ENCODE measurements around the gene STRA8. TPM values are rescaled to one million over a fixed set of nuclear protein-coding genes. Genes with fewer than 3 reads are reported as not detected.

STRA8 gene
- total RNA-seq, 3 donors from 2014 or later (not counting 1 experiment from before 2014, with no cell fraction given), result not detected

GRCh38 chr7:135236727-135237126 is 3.1 kb downstream of the STRA8 start:
- intact Hi-C loops (cut with micrococcal nuclease), result no loop called here
- H3K27ac ChIP-seq (ENCODE audit: low read length), result no peak overlapping the region
- Mint-ChIP-seq H3K27me3 (ENCODE audit: low read depth in 2 of 2) (peaks cover 0 to under 1% of the 10 kb centered on the region in 2 donors), H3K4me1 (no peaks in the 10 kb centered on the region), H3K4me3 (no peak overlapping the region), H3K9me3 (no peaks in the 10 kb centered on the region), H3K27ac (no peak overlapping the region), H3K36me3 (no peaks in the 10 kb centered on the region)
- no peak overlapping the region for H3K4me3 ChIP-seq (ENCODE audit: low read length)
- no peaks in the 10 kb centered on the region for H3K36me3 ChIP-seq (ENCODE audit: control insufficient read depth, insufficient read depth, low read length)
- H3K27me3 ChIP-seq (ENCODE audit: control insufficient read depth, insufficient read depth, low read length), result no peaks in the 10 kb centered on the region
- H3K9me3 ChIP-seq (ENCODE audit: control insufficient read depth, insufficient read depth, low read length), result no peaks in the 10 kb centered on the region
- WGBS (ENCODE audit: insufficient coverage), result 21% methylated on average over 2 of the region's 2 CpGs
- no peaks in the 10 kb centered on the region for H3K4me1 ChIP-seq (ENCODE audit: control insufficient read depth, insufficient read depth, low read length)
- ATAC-seq (no peak), DNase-seq (no peak)
- no peak for TF ChIP-seq CTCF (IDR thresholded peaks at IDR 0.05)

- Histone ChIP-seq H3K9me3 (ENCODE audit: control insufficient read depth, insufficient read depth, low read length) (no peaks in the 10 kb centered on the region), H3K4me3 (ENCODE audit: low read length) (no peak overlapping the region), H3K27ac (ENCODE audit: low read length) (no peak overlapping the region), H3K27me3 (ENCODE audit: control insufficient read depth, insufficient read depth, low read length) (no peaks in the 10 kb centered on the region), H3K36me3 (ENCODE audit: control insufficient read depth, insufficient read depth, low read length) (no peaks in the 10 kb centered on the region), H3K4me1 (ENCODE audit: control insufficient read depth, insufficient read depth, low read length) (no peaks in the 10 kb centered on the region)
- no peak for TF ChIP-seq CTCF (IDR thresholded peaks at IDR 0.05)
- Mint-ChIP-seq H3K27ac (no peak overlapping the region), H3K4me3 (no peak overlapping the region), H3K9me3 (no peaks in the 10 kb centered on the region), H3K36me3 (no peaks in the 10 kb centered on the region), H3K4me1 (no peaks in the 10 kb centered on the region), H3K27me3 (ENCODE audit: low read depth in 2 of 2) (peaks cover 0 to 2% of the 10 kb centered on the region in 2 donors)
- 87% methylated on average over 11 of the region's 11 CpGs for WGBS (ENCODE audit: insufficient coverage)
- peak in 1 of 2 donors; percentile 23 for DNase-seq
- intact Hi-C loops (cut with micrococcal nuclease), result no loop called here
- no peak for ATAC-seq
Measured at GRCh38 chr7:135238112-135238744, 4.6 kb downstream of the STRA8 start.

GRCh38 chr7:135239263-135239662 is 5.6 kb downstream of the STRA8 start:
- WGBS (ENCODE audit: insufficient coverage), result 94% methylated on average over 7 of the region's 7 CpGs
- Mint-ChIP-seq H3K4me1 (no peaks in the 10 kb centered on the region), H3K9me3 (no peaks in the 10 kb centered on the region), H3K4me3 (no peak overlapping the region), H3K27me3 (ENCODE audit: low read depth in 2 of 2) (peaks cover 2 to 3% of the 10 kb centered on the region in 2 donors), H3K36me3 (no peaks in the 10 kb centered on the region), H3K27ac (no peak overlapping the region)
- H3K4me3 ChIP-seq (ENCODE audit: low read length), result no peak overlapping the region
- intact Hi-C loops (cut with micrococcal nuclease), result no loop called here
- DNase-seq, result no peak
- no peaks in the 10 kb centered on the region for H3K4me1 ChIP-seq (ENCODE audit: control insufficient read depth, insufficient read depth, low read length)
- no peaks in the 10 kb centered on the region for H3K27me3 ChIP-seq (ENCODE audit: control insufficient read depth, insufficient read depth, low read length)
- no peaks in the 10 kb centered on the region for H3K36me3 ChIP-seq (ENCODE audit: control insufficient read depth, insufficient read depth, low read length)
- ATAC-seq, result no peak
- TF ChIP-seq CTCF (IDR thresholded peaks at IDR 0.05), result no peak
- no peak overlapping the region for H3K27ac ChIP-seq (ENCODE audit: low read length)
- no peaks in the 10 kb centered on the region for H3K9me3 ChIP-seq (ENCODE audit: control insufficient read depth, insufficient read depth, low read length)

GRCh38 chr7:135240441-135240840 is 6.8 kb downstream of the STRA8 start:
- Histone ChIP-seq H3K9me3 (ENCODE audit: control insufficient read depth, insufficient read depth, low read length) (no peaks in the 10 kb centered on the region), H3K27me3 (ENCODE audit: control insufficient read depth, insufficient read depth, low read length) (no peaks in the 10 kb centered on the region), H3K4me1 (ENCODE audit: control insufficient read depth, insufficient read depth, low read length) (no peaks in the 10 kb centered on the region), H3K36me3 (ENCODE audit: control insufficient read depth, insufficient read depth, low read length) (no peaks in the 10 kb centered on the region), H3K4me3 (ENCODE audit: low read length) (no peak overlapping the region), H3K27ac (ENCODE audit: low read length) (no peak overlapping the region)
- H3K27me3 Mint-ChIP-seq (ENCODE audit: low read depth in 2 of 2), result peaks cover 4 to 13% of the 10 kb centered on the region in 2 donors
- no peaks in the 10 kb centered on the region for H3K36me3 Mint-ChIP-seq
- no peak for TF ChIP-seq CTCF (IDR thresholded peaks at IDR 0.05)
- intact Hi-C loops (cut with micrococcal nuclease), result no loop called here
- no peaks in the 10 kb centered on the region for H3K4me1 Mint-ChIP-seq
- H3K27ac Mint-ChIP-seq, result no peak overlapping the region
- 75% methylated on average over 9 of the region's 9 CpGs for WGBS (ENCODE audit: insufficient coverage)
- no peak overlapping the region for H3K4me3 Mint-ChIP-seq
- H3K9me3 Mint-ChIP-seq, result no peaks in the 10 kb centered on the region
- no peak for DNase-seq
- ATAC-seq, result no peak

Measured in natural killer cell (primary cell).